CD4-positive, alpha-beta memory T cell (primary cell): ENCODE measurements around the gene GGTLC1. TPM values are rescaled to one million over a fixed set of nuclear protein-coding genes. Genes with fewer than 3 reads are reported as not detected.
"Not testable (repeated sequence)": the region's sequence is repeated elsewhere in the genome, so short reads cannot be mapped to it uniquely, and the experiment has no call there.

Experiments used
- CTCF ChIA-PET: fragments of 350-600 bp; sonication (Branson Sonifier 250); formaldehyde crosslinking; loops from one replicate; lab custom pipeline; 2021; ENCODE audit warnings: inconsistent platforms; ENCODE audit not compliant: partially characterized antibody; lab: Charles Lee
- POLR2A ChIA-PET: fragments of 350-600 bp; sonication (Branson Sonifier 250); formaldehyde crosslinking; loops from one replicate; lab custom pipeline; 2021; ENCODE audit not compliant: partially characterized antibody; lab: Charles Lee
- DNase-seq, 5 donors: peaks; one replicate each; pipeline versions ENCODE4 v3.0.0 to v3.0.0-alpha.2; 2020 to 2022; ENCODE audit warnings: mixed read lengths in 1 of 5
- H3K27ac ChIP-seq: one replicate; pipeline ENCODE4 v1.7.0; 2013; ENCODE audit warnings: low read depth, low read length
- H3K27me3 ChIP-seq: 2 replicates; pipeline ENCODE4 v1.7.0; 2013; ENCODE audit warnings: mild to moderate bottlenecking, low read length, moderate library complexity; ENCODE audit not compliant: insufficient read depth
- H3K36me3 ChIP-seq: 2 replicates; pipeline ENCODE4 v1.7.0; 2013; ENCODE audit warnings: mild to moderate bottlenecking, low read length, moderate library complexity; ENCODE audit not compliant: insufficient read depth
- H3K4me1 ChIP-seq: 2 replicates; pipeline ENCODE4 v1.7.0; 2013; ENCODE audit warnings: mild to moderate bottlenecking, low read length, moderate library complexity; ENCODE audit not compliant: insufficient read depth
- H3K4me3 ChIP-seq, 2 donors: one replicate each; pipeline ENCODE4 v1.7.0; 2013; ENCODE audit warnings: low read length in 2 of 2, mild to moderate bottlenecking in 1 of 2
- H3K9me3 ChIP-seq, 2 donors: one replicate each; pipeline ENCODE4 v1.7.0; 2013; ENCODE audit warnings: low read length in 2 of 2, control low read depth in 1 of 2; ENCODE audit not compliant: control insufficient read depth in 1 of 2
- H3K27ac Mint-ChIP-seq, 7 donors: one replicate each; pipeline ENCODE4 v1.8.0; 2020 to 2021; ENCODE audit warnings: mixed read lengths in 7 of 7, mild to moderate bottlenecking in 6 of 7, inconsistent platforms in 3 of 7, moderate library complexity in 3 of 7
- H3K27me3 Mint-ChIP-seq, 2 donors: one replicate each; pipeline ENCODE4 v1.8.0; 2020 to 2021; ENCODE audit warnings: mixed read lengths in 2 of 2
- H3K36me3 Mint-ChIP-seq, 2 donors: one replicate each; pipeline ENCODE4 v1.8.0; 2020 to 2021; ENCODE audit warnings: mixed read lengths in 2 of 2, inconsistent platforms in 1 of 2, mild to moderate bottlenecking in 1 of 2
- H3K4me1 Mint-ChIP-seq, 4 donors: one replicate each; pipeline ENCODE4 v1.8.0; 2020 to 2021; ENCODE audit warnings: mixed read lengths in 4 of 4, mild to moderate bottlenecking in 1 of 4
- H3K4me3 Mint-ChIP-seq, 8 donors: one replicate each; pipeline ENCODE4 v1.8.0; 2020 to 2021; ENCODE audit warnings: mixed read lengths in 8 of 8, mild to moderate bottlenecking in 7 of 8, moderate library complexity in 6 of 8, inconsistent platforms in 3 of 8
- H3K9me3 Mint-ChIP-seq, 8 donors: one replicate each; pipeline ENCODE4 v1.8.0; 2020 to 2021; ENCODE audit warnings: mixed read lengths in 8 of 8, mild to moderate bottlenecking in 5 of 8, inconsistent platforms in 3 of 8, moderate library complexity in 1 of 8
- intact Hi-C: fragments of 100-400 bp; cut with micrococcal nuclease; formaldehyde crosslinking; loops from one replicate; pipeline ENCODE4 v1.15.1; 2023
- polyA plus RNA-seq, 2 donors: library from polyadenylated mRNA; unstranded; fragments of 300-500 nt; fragmentation: Illumina TruSeq; gene quantifications; one replicate each; pipeline ENCODE4 v1.2.3, GENCODE V29; 2021
- total RNA-seq, 2 experiments: library from RNA; stranded (reverse); gene quantifications; one replicate each; pipeline ENCODE4 v1.2.3, GENCODE V29; 2021

GGTLC1 gene
- total and polyA plus RNA-seq, 4 experiments from 2014 or later = not detected

DNA sequence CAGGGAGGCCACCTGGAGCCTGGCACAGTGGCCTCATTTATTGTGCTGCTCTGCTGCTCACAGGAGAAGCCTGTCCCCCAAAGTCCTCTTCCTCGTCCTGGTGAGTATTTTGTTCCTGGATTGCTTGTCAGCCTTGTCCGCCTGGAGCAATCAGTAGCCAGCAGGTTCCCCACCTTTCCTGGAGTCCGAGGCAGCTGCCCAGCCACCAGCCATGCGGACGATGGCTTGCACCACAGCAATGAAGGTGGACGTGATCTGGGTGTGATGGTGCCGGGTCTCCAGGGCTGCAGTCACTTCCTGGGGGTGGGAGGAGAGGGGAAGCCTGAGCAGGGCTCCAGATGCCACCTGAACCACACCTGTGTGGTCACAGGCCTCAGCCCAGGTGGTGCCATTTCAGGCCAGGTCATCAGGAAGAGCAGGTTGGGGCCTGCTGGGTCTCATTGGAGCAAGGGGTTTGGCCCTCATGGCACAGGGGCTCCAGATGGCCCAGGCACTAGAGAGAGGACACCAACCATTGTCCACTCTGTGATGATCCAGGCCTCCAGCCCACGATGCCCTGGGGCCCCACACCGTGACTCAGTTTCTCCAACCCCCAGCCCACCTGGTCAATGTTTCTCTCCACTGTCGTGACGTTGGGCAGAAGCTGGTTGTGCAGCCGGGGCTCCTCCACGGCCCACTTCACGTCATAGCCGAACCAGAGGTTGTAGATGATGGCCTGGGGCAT is 3.4 kb downstream of the GGTLC1 start:
- CTCF ChIA-PET, H3K4me1 Mint-ChIP-seq, intact Hi-C loops, H3K27ac ChIP-seq, H3K36me3 Mint-ChIP-seq, POLR2A ChIA-PET, DNase-seq, H3K4me1 ChIP-seq, H3K27me3 ChIP-seq, H3K4me3 ChIP-seq, H3K9me3 ChIP-seq, H3K9me3 Mint-ChIP-seq, H3K36me3 ChIP-seq, H3K27me3 Mint-ChIP-seq, H3K27ac Mint-ChIP-seq: not testable (repeated sequence)
- H3K4me3 Mint-ChIP-seq = peak overlapping the region in 1 of 8 donors; percentile 10

DNA sequence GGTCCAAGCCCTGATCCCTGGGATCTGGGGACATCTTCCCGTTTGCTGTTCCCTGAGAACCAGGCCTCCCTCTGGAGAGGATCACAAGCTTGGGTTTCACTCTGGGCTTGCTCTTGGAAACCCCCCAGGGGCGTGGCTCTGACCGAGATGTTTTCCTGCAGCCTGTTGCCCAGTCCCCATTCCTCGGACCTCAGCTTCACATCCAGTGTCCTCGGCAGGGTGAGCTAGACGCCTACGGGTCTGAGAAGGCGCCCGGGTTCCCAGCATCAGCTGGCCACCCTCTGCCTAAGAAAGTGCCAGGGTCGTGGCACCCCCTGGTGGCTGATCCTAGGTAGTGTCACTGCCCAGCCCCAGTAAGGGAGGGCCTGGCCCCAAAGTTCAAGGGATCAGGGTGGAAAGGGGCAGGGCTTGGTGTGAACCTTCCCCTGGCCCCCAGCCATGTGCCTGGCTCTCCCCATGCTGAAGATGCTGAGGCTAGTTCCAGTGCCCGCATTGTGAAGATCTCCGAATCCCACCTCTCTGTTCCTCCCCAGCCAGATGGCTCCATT is 4.0 kb downstream of the GGTLC1 start:
- DNase-seq = peak in 1 of 5 donors; percentile 10
- H3K27me3 ChIP-seq, H3K4me3 Mint-ChIP-seq, H3K27ac Mint-ChIP-seq, H3K27me3 Mint-ChIP-seq, H3K4me1 Mint-ChIP-seq, H3K36me3 Mint-ChIP-seq, CTCF ChIA-PET, H3K4me1 ChIP-seq, H3K27ac ChIP-seq, H3K4me3 ChIP-seq, H3K9me3 Mint-ChIP-seq, intact Hi-C loops, H3K9me3 ChIP-seq, H3K36me3 ChIP-seq, POLR2A ChIA-PET: not testable (repeated sequence)

DNA sequence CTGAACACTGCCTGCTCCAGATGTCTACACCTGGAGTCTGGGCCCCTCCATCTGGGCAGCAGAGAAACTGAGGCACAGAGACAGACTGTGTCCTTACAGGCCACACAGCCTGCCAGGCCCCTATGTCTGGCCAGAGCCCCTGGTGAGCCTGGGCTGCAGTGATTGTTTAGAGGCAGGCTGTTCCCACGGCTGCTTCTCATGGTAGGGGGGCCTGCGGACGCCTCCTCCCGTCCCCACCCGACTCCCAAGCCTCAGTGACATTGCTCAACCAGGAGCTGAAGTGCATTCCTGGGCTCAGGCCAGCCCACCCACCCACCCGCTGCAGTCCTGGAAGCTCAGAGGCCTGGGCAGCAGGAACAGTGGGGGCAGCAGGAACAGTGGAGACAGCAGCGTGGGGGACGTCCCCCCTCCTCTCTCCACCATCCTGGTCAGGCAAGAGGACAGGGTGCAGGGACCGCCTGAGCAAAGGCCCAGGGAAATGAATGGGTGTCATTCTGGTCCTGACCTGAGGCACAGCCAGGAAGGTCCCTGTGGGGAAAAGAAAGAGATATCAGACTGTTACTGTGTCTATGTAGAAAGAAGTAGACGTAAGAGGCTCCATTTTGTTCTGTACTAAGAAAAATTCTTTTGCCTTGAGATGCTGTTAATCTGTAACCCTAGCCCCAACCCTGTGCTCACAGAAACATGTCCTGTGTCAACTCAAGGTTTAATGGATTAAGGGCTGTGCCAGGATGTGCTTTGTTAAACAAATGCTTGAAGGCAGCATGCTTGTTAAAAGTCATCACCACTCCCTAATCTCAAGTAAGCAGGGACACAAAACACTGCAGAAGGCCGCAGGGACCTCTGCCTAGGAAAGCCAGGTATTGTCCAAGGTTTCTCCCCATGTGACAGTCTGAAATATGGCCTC is 6.2 kb downstream of the GGTLC1 start:
- POLR2A ChIA-PET, H3K4me3 Mint-ChIP-seq: not testable (repeated sequence)

DNA sequence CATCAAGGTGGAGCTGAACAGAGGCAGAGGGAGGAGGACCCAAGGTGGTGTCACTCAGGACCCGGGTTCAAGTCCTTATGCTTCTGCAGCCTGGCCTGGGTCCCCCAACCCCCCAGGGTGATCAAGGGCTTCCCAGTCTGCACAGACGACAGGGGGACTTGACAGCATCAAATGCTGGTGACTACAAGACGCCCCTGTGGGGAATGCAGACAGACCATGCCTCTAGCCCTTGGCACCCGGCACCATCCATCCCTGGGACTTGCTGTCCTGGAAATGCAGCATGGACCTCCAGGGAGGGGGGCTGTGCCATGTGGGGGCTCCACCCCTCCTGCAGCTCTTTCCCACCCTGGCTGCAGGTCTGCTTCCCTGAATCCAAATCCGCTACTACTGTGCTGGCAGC is 7.1 kb downstream of the GGTLC1 start:
- H3K27ac ChIP-seq, H3K36me3 Mint-ChIP-seq, H3K27me3 ChIP-seq, H3K4me1 Mint-ChIP-seq, POLR2A ChIA-PET, DNase-seq, intact Hi-C loops, CTCF ChIA-PET, H3K36me3 ChIP-seq, H3K4me3 ChIP-seq, H3K27ac Mint-ChIP-seq, H3K9me3 ChIP-seq, H3K9me3 Mint-ChIP-seq, H3K4me1 ChIP-seq, H3K27me3 Mint-ChIP-seq, H3K4me3 Mint-ChIP-seq: not testable (repeated sequence)

More for the DNA sequence above, 6.2 kb downstream of the GGTLC1 start:
- CTCF ChIA-PET, H3K27ac ChIP-seq, H3K27ac Mint-ChIP-seq, H3K27me3 ChIP-seq, H3K4me1 ChIP-seq, H3K27me3 Mint-ChIP-seq, H3K4me3 ChIP-seq, H3K4me1 Mint-ChIP-seq, intact Hi-C loops, H3K36me3 ChIP-seq, H3K9me3 ChIP-seq, H3K9me3 Mint-ChIP-seq, H3K36me3 Mint-ChIP-seq, DNase-seq: not testable (repeated sequence)

DNA sequence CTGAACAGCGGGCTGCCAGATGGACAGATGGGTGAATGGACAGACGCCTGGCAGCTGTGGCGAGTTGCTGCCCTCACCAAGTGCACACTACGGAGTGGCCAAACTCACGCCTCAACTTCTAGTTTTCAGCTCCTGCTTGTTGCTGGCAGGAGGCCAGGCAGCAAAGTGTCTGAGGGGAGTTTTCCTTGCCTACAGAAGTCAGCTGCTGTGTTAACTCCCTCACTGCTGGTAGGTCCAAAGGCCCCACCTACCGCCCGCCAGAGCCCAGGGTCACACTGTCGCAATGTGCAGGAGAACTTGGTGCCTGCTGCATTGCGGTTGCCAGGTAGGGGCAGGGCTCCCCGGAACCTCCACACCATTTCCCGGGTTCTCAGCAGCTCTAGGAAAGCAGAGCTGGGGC is 7.6 kb downstream of the GGTLC1 start:
- POLR2A ChIA-PET, CTCF ChIA-PET, H3K4me1 ChIP-seq, H3K27ac Mint-ChIP-seq, H3K36me3 ChIP-seq, H3K4me1 Mint-ChIP-seq, H3K4me3 ChIP-seq, H3K36me3 Mint-ChIP-seq, H3K27ac ChIP-seq, H3K9me3 Mint-ChIP-seq, H3K9me3 ChIP-seq, H3K4me3 Mint-ChIP-seq, H3K27me3 ChIP-seq, H3K27me3 Mint-ChIP-seq, DNase-seq, intact Hi-C loops: not testable (repeated sequence)

DNA sequence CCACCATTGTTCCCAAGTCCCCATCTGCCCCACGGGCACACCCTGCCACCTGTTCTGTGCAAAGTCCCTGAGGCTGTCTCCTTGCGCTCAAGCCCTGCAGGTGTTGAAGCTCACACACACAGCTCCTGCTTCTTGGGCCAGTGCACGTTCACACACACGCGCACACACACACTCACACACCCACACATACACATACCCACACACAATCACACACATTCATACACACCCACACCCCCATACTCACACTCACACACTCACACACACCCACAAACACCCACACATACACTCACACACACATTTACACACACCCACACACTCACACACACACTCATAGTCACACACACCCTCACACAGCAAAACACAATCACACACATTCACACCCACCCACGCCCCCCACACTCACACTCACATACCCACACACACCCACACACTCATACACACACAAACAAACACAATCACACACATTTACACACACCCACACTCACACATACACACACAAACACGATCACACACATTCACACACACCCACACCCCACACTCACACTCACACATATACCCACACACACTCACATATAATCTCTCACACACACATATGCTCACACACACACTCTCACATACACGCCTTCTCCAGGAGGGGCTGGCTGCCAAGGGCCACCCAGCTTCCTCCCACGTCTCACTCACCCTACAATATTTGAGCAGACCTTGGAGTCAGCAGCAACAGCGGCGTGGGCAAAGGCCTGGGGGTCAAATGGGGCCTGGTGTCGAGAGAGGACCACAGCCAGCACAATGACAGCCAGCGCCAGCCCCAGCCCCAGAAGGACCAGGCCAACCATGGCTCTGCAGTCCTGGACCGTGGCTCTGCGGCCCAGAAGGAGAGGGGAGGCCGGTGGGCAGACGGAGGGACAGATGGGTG is 8.4 kb downstream of the GGTLC1 start:
- H3K36me3 Mint-ChIP-seq, H3K36me3 ChIP-seq, CTCF ChIA-PET, H3K4me3 Mint-ChIP-seq, H3K9me3 ChIP-seq, POLR2A ChIA-PET, H3K27ac ChIP-seq, H3K27me3 Mint-ChIP-seq, H3K4me1 ChIP-seq, DNase-seq, intact Hi-C loops, H3K4me1 Mint-ChIP-seq, H3K9me3 Mint-ChIP-seq, H3K4me3 ChIP-seq, H3K27me3 ChIP-seq: not testable (repeated sequence)
- peak overlapping the region in 4 of 7 donors; percentile 2 to 65 (median 32) for H3K27ac Mint-ChIP-seq

DNA sequence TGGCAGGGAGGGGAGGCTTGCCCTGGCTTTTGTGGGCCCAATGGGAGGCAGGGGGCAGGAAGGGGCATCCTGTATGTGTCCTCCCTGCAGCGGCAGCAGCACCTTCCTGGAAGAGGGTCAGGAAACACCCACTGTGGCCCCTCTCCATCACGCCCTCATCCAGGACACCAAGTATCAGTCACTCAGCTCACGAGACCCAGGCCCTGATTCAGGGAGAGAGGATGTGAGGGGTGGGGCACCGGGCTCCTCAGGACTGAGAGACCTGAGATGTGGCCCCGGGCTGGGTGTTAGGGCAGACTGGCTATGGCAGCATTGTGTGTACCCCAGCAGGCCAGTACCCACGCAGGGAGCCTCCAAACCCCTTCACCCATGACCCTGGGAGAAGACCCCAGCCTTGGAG is 9.2 kb downstream of the GGTLC1 start:
- H3K27ac Mint-ChIP-seq, POLR2A ChIA-PET, H3K4me3 Mint-ChIP-seq, H3K9me3 Mint-ChIP-seq, H3K4me3 ChIP-seq, intact Hi-C loops, CTCF ChIA-PET, H3K4me1 Mint-ChIP-seq, H3K27me3 ChIP-seq, DNase-seq, H3K36me3 ChIP-seq, H3K27me3 Mint-ChIP-seq, H3K4me1 ChIP-seq, H3K36me3 Mint-ChIP-seq, H3K9me3 ChIP-seq, H3K27ac ChIP-seq: not testable (repeated sequence)
